Measurements from ENCODE around the gene PBX4.

DNA sequence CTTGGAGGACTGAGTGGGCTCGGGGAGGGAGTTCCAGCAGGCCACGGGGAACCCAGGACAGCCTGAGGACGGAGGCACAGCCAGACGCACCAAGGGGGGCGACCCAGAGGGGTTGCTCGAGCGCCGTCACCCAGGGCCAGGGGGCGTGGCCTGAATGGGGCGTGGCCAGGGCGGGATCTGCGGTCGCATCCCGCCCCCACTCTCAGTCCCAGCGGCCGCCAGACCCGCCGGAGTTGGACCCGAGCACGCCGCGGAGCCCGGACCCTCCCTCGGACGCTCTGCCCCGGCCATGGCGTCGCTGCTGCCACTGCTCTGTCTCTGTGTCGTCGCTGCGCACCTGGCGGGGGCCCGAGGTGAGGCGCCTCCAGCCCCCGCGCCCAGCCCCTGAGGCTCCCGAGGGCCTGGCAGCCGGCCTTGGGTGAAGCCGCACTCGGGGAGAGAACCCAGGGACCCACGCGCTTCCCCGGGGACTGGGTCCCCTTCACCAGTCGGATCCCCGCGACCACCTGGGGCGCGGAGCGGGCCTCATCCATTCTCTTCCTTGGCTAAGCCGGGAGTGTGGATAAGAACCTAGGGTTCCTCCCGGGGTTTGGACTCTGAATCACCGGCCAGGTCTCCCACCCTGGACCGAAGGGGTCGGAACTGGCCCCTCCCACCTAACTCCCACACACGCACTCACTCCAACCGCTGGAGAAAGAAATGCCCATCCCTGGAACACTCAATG is 80.3 kb downstream of the PBX4 start, which contains the start of gene CILP2:
- TF ChIP-seq, protein P1, sequence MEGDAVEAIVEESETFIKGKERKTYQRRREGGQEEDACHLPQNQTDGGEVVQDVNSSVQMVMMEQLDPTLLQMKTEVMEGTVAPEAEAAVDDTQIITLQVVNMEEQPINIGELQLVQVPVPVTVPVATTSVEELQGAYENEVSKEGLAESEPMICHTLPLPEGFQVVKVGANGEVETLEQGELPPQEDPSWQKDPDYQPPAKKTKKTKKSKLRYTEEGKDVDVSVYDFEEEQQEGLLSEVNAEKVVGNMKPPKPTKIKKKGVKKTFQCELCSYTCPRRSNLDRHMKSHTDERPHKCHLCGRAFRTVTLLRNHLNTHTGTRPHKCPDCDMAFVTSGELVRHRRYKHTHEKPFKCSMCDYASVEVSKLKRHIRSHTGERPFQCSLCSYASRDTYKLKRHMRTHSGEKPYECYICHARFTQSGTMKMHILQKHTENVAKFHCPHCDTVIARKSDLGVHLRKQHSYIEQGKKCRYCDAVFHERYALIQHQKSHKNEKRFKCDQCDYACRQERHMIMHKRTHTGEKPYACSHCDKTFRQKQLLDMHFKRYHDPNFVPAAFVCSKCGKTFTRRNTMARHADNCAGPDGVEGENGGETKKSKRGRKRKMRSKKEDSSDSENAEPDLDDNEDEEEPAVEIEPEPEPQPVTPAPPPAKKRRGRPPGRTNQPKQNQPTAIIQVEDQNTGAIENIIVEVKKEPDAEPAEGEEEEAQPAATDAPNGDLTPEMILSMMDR (IDR thresholded peaks at IDR 0.05): no peak
- no peak for TF ChIP-seq EZH2 (IDR thresholded peaks at IDR 0.05; ENCODE audit: borderline replicate concordance, insufficient read depth, low read depth, low read length, poor library complexity, severe bottlenecking)
